OCI-LY1 (cell line): ENCODE results near the gene C6.

Experiments
- H2AFZ ChIP-seq: fragments of 200-600 bp; sonication (generic), shearing (Covaris generic); 2 replicates; pipeline ENCODE4 v1.6.0; 2014; ENCODE audit warnings: antibody characterized with exemption, mild to moderate bottlenecking, low read length
- H3F3A ChIP-seq: fragments of 200-600 bp; sonication (generic), shearing (Covaris generic); 2 replicates; pipeline ENCODE4 v1.6.0; 2014; ENCODE audit warnings: mild to moderate bottlenecking, antibody characterized with exemption, low read length, moderate library complexity; ENCODE audit not compliant: insufficient read depth
- H3K27ac ChIP-seq: fragments of 200-600 bp; sonication (generic); 2 replicates; pipeline ENCODE4 v1.5.1; 2014; ENCODE audit warnings: low read length, mixed run types, mild to moderate bottlenecking, low read depth; ENCODE audit not compliant: poor library complexity, severe bottlenecking
- H3K27me3 ChIP-seq: fragments of 200-600 bp; sonication (generic); 2 replicates; pipeline ENCODE4 v1.6.0; 2014; ENCODE audit warnings: antibody characterized with exemption, mild to moderate bottlenecking, low read length, moderate library complexity; ENCODE audit not compliant: insufficient read depth
- H3K36me3 ChIP-seq: fragments of 200-600 bp; sonication (generic); 2 replicates; pipeline ENCODE4 v1.6.1; 2014; ENCODE audit warnings: mild to moderate bottlenecking, antibody characterized with exemption, low read length, moderate library complexity, mixed read lengths; ENCODE audit not compliant: insufficient read depth
- H3K4me1 ChIP-seq: fragments of 200-600 bp; sonication (generic); 2 replicates; pipeline ENCODE4 v1.5.1; 2014; ENCODE audit warnings: mild to moderate bottlenecking, low read length, moderate library complexity; ENCODE audit not compliant: insufficient read depth, severe bottlenecking
- H3K4me2 ChIP-seq: fragments of 200-600 bp; sonication (generic), shearing (Covaris generic); 2 replicates; pipeline ENCODE4 v1.6.1; 2014; ENCODE audit warnings: low read length
- H3K4me3 ChIP-seq: fragments of 200-600 bp; sonication (generic); 2 replicates; pipeline ENCODE4 v1.5.1; 2014; ENCODE audit warnings: low read length, low read depth, mild to moderate bottlenecking, mixed read lengths; ENCODE audit not compliant: poor library complexity, severe bottlenecking
- H3K79me2 ChIP-seq: fragments of 200-600 bp; shearing (Covaris generic); 2 replicates; pipeline ENCODE4 v1.6.1; 2016; ENCODE audit warnings: mixed run types, low read length, mixed read lengths; ENCODE audit not compliant: insufficient read depth
- H3K9ac ChIP-seq: fragments of 200-600 bp; sonication (generic), shearing (Covaris generic); 2 replicates; pipeline ENCODE4 v1.6.1; 2014; ENCODE audit warnings: mild to moderate bottlenecking, low read length, mixed read lengths
- H3K9me2 ChIP-seq: fragments of 200-600 bp; sonication (generic), shearing (Covaris generic); 2 replicates; pipeline ENCODE4 v1.6.1; 2014; ENCODE audit warnings: low read depth, mild to moderate bottlenecking, low read length, mixed read lengths
- H3K9me3 ChIP-seq: fragments of 200-600 bp; shearing (Covaris generic); 2 replicates; pipeline ENCODE4 v1.6.1; 2014; ENCODE audit warnings: low read length, mixed read lengths
- H4K20me1 ChIP-seq: fragments of 200-600 bp; sonication (generic), shearing (Covaris generic); 2 replicates; pipeline ENCODE4 v1.6.0; 2016; ENCODE audit warnings: mild to moderate bottlenecking, low read length; ENCODE audit not compliant: insufficient read depth
- EZH2 ChIP-seq: fragments of 200-600 bp; sonication (generic), shearing (Covaris generic); IDR thresholded peaks from 2 replicates; pipeline ENCODE4 v1.8.0; 2017; ENCODE audit warnings: borderline replicate concordance, mixed run types, mild to moderate bottlenecking, antibody characterized with exemption, low read length, moderate library complexity, mixed read lengths
- TF ChIP-seq, protein P1 (sequence below): fragments of 200-600 bp; sonication (generic), shearing (Covaris generic); IDR thresholded peaks from 2 replicates; pipeline ENCODE4 v1.5.1; 2017; ENCODE audit warnings: mild to moderate bottlenecking, antibody characterized with exemption, low read length, moderate library complexity, mixed read lengths

C6 gene

DNA sequence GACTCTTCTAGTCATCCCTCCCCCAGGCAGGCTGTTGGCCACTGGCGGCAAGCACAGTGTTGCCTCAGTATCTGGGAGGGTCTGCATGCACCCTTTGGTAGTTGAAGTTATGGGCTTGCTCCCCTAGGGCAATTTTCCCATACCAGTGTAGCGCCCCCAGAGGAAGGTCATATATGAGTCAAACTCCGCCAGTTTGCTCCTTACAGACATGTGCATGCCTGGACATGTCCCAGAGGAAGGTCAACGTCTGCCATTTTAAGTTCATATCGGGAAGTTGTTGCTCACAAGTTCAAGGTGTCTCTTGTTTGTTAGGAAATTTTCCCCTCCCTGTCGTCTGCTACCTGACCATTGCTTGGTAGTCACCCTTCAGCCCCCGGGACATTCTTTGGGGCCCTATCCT is 90.9 kb downstream of the C6 start:
- Histone ChIP-seq H3K27me3 (no peaks in the 10 kb centered on the region), H4K20me1 (no peaks in the 10 kb centered on the region), H3K36me3 (no peaks in the 10 kb centered on the region), H3K9me3 (no peaks in the 10 kb centered on the region), H3F3A (no peaks in the 10 kb centered on the region), H3K79me2 (no peaks in the 10 kb centered on the region), H3K9me2 (no peaks in the 10 kb centered on the region), H3K9ac (no peak overlapping the region), H2AFZ (no peak overlapping the region), H3K27ac (no peak overlapping the region), H3K4me3 (no peak overlapping the region), H3K4me2 (no peak overlapping the region), H3K4me1 (no peaks in the 10 kb centered on the region)
- TF ChIP-seq, protein P1, sequence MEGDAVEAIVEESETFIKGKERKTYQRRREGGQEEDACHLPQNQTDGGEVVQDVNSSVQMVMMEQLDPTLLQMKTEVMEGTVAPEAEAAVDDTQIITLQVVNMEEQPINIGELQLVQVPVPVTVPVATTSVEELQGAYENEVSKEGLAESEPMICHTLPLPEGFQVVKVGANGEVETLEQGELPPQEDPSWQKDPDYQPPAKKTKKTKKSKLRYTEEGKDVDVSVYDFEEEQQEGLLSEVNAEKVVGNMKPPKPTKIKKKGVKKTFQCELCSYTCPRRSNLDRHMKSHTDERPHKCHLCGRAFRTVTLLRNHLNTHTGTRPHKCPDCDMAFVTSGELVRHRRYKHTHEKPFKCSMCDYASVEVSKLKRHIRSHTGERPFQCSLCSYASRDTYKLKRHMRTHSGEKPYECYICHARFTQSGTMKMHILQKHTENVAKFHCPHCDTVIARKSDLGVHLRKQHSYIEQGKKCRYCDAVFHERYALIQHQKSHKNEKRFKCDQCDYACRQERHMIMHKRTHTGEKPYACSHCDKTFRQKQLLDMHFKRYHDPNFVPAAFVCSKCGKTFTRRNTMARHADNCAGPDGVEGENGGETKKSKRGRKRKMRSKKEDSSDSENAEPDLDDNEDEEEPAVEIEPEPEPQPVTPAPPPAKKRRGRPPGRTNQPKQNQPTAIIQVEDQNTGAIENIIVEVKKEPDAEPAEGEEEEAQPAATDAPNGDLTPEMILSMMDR = no peak
- no peak for TF ChIP-seq EZH2

DNA sequence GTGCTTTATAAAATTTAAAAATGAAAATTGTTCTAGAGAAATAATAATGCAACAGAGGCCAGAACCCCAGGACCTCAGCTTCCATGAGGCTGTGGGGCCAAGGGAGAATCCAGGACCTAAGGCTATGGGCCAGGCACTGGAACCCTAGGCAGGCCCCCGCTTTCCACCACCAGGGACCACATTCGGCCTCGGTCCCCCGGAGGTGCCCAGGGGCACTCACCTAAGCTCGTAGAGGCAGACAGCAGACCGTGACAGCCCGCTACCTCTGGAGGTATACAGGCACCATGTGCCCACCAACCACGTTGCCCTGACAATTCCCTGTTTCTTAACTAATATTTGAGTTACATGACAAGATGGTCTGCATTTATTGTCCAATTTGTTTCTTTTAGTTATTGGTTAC is 92.7 kb downstream of the C6 start:
- no peak overlapping the region for H3K4me2 ChIP-seq
- no peaks in the 10 kb centered on the region for H3K9me3 ChIP-seq
- no peaks in the 10 kb centered on the region for H3K27me3 ChIP-seq
- H3K36me3 ChIP-seq = no peaks in the 10 kb centered on the region
- H3K9ac ChIP-seq = no peak overlapping the region
- H3F3A ChIP-seq = no peaks in the 10 kb centered on the region
- H3K4me3 ChIP-seq = no peak overlapping the region
- TF ChIP-seq, protein P1 = no peak
- TF ChIP-seq EZH2 = no peak
- H3K9me2 ChIP-seq = no peaks in the 10 kb centered on the region
- no peaks in the 10 kb centered on the region for H4K20me1 ChIP-seq
- no peaks in the 10 kb centered on the region for H3K4me1 ChIP-seq
- no peak overlapping the region for H2AFZ ChIP-seq
- no peak overlapping the region for H3K27ac ChIP-seq
- no peaks in the 10 kb centered on the region for H3K79me2 ChIP-seq

DNA sequence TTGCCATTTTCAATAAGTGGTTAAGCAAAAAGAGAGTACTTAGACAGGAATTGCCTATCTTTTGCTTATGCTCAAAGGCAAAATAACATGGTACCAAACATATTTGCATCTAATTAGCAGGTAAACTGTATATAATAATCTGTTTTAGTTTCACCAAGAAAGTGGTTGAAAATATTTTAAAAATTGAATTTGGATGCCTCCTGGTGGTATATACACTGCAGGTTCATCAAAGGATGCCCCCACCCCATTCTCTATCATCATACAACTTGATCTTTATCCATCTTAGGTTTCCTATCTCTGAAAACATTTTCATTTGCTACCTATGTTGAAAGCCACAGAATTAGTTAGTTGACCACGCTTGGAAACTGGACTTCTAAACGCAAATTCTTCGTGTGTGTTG is 95.2 kb downstream of the C6 start:
- Histone ChIP-seq H3K9ac (no peak overlapping the region), H3K79me2 (no peaks in the 10 kb centered on the region), H3F3A (no peaks in the 10 kb centered on the region), H2AFZ (no peak overlapping the region), H3K4me2 (no peak overlapping the region), H3K27me3 (no peaks in the 10 kb centered on the region), H3K4me1 (no peaks in the 10 kb centered on the region), H3K27ac (no peak overlapping the region), H4K20me1 (no peaks in the 10 kb centered on the region), H3K9me3 (no peaks in the 10 kb centered on the region), H3K9me2 (no peaks in the 10 kb centered on the region), H3K4me3 (no peak overlapping the region), H3K36me3 (no peaks in the 10 kb centered on the region)
- TF ChIP-seq, protein P1 = no peak
- no peak for TF ChIP-seq EZH2
